ENCODE data around the gene PIEZO2.

The PIEZO2 gene

DNA sequence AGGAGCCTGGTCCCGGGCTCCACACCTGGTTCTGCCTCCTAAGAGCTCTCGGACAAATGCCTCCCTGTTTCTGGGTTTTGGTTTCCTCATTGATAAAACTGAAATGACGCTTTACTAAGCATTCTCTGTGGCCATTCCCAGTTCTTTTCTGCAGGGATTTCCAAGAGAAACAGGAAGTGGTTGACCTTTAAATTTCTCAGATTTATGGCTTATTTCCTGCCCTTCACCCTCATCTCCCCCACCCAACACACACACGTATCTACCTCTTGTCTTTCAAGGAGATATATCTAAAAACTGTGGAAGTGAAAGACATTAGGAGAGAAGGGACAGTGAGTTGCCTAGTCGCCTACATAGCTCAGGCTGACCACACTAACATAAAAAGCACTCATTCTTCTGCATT, 53.0 kb downstream of the PIEZO2 start:
- DNase-seq (ENCODE audit: insufficient read length, low spot score) (no peak), FAIRE-seq (no peak)
- no peak for TF ChIP-seq CTCF (IDR thresholded peaks at IDR 0.05; ENCODE audit: insufficient read depth, missing control alignments)

DNA sequence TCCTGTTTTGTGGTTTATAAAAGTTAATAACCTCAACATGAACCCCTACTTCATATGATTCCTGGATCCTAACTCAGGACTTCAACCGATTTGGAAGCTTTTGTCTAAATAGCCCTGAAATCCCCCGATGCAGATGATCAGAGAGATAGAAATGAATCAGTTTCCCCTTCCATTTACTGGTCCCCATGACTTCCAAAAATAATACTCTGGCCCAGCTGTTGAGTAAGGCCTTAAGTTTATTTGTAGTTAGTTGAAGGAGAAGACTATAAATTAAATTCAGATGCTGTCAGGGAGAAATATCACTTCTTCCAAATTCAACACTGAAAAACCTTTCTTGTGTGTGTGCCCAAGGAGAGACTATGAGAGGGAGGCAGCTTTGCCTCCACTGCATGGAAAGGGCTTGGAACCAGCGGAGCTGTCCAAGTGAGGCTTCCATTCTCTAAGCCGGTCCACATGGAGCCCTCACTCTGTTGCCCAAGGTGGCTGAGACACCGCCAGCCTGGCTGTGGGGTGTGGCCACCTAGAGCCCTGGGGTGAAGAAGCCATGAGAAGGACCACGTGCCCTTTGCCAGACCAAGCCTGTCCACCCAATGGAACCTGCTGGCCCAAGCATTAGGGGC, 53.6 kb downstream of the PIEZO2 start:
- no peak for TF ChIP-seq CTCF (IDR thresholded peaks at IDR 0.05; ENCODE audit: insufficient read depth, missing control alignments)
- FAIRE-seq (no peak), DNase-seq (ENCODE audit: insufficient read length, low spot score) (no peak)

GRCh38 chr18:11095211-11095610, 54.2 kb downstream of the PIEZO2 start:
- TF ChIP-seq CTCF (IDR thresholded peaks at IDR 0.05; ENCODE audit: insufficient read depth, missing control alignments): no peak
- FAIRE-seq (no peak), DNase-seq (ENCODE audit: insufficient read length, low spot score) (no peak)

DNA sequence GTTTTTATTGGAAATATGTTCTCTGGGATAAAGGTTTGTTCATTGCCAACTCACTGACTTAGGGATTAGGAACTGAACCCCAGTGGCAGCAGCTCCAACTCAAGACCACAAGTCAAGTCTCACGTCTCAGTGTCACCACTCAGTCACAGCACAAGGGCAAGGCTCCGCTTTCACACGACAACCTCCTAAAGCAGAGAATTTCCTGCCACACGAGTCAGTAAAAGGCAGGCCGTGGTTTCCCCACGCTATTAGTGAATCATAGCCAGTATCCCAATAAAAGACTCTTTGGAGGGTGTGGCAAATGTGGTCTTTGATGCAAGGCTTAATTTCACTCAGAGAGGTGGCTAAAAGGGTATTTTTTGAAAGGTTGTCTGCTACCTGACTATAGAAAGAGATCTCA, 57.6 kb downstream of the PIEZO2 start:
- no peak for FAIRE-seq
- no peak for TF ChIP-seq CTCF (IDR thresholded peaks at IDR 0.05; ENCODE audit: insufficient read depth, missing control alignments)
- DNase-seq (ENCODE audit: insufficient read length, low spot score): no peak

DNA sequence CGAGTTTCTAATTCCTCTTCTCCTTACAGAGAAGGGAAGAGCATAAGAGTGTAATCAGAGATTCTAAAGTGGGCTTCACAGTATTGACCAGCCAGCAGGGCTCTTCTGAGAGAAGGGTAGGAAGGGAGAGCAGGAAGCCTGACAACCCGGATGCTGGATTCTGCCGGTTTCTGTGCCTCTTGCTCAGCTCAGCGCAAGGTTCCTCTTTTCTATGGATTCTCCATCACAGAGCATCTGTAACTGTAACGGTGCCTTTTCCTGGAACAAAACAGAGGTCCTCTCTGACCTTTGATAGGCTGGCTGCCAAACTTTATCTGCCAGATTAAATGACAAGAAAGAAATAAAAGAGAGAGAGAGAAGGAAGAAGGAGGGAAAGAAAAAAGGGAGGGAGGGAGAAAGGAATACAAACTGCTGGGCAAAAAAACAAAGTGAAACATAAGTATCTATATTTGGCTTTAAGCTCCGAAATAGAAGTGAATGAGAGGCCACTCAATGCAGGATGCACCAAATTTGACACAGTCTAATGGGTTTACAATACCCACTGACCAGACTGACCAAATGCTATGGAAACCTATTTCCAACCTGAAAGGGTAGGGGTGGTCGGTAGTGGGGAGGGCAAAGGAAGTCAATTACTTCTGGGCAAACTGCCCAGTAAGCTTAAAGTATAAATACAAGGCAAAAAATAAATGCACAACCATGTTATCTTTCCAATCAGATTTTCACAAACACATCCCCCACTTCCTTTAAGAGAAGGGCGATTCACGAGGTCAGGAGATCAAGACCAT, 59.2 kb downstream of the PIEZO2 start:
- no peak for TF ChIP-seq CTCF (IDR thresholded peaks at IDR 0.05; ENCODE audit: insufficient read depth, missing control alignments)
- FAIRE-seq: no peak
- no peak for DNase-seq (ENCODE audit: insufficient read length, low spot score)

GRCh38 chr18:11081009-11081532, 68.3 kb downstream of the PIEZO2 start:
- DNase-seq (ENCODE audit: insufficient read length, low spot score) (no peak), FAIRE-seq (no peak)
- TF ChIP-seq CTCF (IDR thresholded peaks at IDR 0.05; ENCODE audit: insufficient read depth, missing control alignments): no peak

GRCh38 chr18:11078491-11078890, 70.9 kb downstream of the PIEZO2 start:
- FAIRE-seq (no peak), DNase-seq (ENCODE audit: insufficient read length, low spot score) (no peak)
- no peak for TF ChIP-seq CTCF (IDR thresholded peaks at IDR 0.05; ENCODE audit: insufficient read depth, missing control alignments)

All from D721Med (cell line).